IPS-18c (cell line): ENCODE results near the gene DDIT4.
"Not testable (repeated sequence)": the region's sequence is repeated elsewhere in the genome, so short reads cannot be mapped to it uniquely, and the experiment has no call there.

ENCODE experiments used
- H3K4me3 ChIP-seq: 2 replicates; pipeline ENCODE4 v1.7.0; 2013; ENCODE audit warnings: low read depth, mild to moderate bottlenecking, low read length, moderate library complexity; ENCODE audit not compliant: insufficient read depth
- H3K9me3 ChIP-seq: one replicate; pipeline ENCODE4 v1.6.1; 2013; ENCODE audit warnings: mild to moderate bottlenecking, low read length, moderate library complexity; ENCODE audit not compliant: control insufficient read depth, insufficient read depth

The DDIT4 gene

DNA sequence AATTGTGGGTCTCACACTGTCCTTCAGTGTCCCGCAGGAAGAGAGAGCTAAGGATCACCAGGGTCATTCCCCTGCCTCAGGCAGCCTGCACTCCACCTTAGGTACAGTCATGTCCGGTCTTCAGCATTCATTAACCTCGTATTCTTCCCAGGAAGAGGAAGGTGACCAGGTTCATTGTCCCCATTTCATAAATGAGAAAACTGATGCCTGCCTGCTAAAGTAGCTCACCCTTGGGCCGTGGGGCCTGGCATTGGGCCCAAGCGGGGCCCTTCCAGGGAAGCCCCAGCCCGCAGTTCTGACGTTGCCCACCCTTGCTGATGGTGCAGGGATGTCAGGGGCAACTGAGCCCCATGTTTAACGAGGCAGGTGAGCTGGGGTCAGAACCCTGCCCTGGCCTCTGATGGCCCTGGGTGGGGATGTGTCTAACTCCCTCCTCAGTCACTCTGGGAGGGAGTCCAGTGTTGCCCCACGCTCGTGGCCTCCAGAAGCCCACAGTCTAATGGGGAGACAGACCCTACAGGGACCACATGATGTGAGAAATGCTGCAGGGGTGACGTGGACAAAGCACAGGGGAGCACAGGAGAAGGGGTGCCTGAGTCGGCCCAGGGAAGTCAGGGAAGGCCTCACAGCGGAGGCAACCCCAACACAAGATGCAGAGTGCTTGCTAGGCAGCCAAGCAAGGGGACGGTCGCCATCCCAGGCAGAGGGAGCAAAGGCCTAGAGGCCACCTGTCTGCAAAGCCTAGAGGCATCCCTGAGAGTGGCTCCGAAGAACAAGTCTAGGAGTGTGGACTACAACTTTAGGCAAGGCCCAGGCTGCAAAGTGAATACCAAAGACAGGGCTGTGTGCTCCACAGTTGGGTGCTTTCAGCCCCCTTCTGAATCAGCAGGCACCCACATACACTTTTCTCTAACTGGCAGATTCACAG is 25.1 kb downstream of the DDIT4 start:
- Histone ChIP-seq H3K9me3 (no peaks in the 10 kb centered on the region), H3K4me3 (no peak overlapping the region)

DNA sequence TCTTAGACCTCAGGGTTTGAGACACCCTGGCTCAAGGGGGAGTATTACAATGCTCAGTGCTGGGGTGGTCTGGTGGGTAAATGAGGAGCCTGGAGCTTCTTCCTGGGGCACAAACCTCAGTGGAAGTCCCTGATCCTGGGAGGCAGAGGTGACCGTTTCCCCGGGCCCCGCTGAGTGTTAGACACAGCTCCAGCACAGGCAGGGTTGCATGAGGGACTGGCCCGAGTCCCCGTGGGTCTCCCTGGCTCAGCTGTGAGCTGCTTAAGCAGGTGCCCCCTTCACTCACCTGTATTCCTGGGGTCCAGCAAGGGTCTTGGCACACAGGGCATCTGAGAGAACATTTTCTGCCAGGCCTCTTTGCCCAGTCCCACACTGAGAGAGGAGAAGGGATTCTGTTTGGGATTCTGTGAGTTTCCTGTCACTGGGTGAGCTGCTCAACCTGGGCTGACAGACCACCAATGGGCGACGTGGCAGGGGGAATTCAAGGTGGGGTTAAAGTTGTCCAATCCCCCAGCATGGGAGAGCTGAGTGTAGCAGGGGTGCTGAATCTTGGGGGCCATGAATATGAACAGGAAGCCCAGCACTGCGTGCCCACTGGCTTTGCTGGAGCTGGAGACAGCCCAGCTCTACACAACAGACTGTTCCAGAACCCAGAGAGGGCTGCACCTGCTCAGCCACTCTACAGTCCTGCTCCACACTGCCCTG is 29.9 kb downstream of the DDIT4 start:
- Histone ChIP-seq H3K4me3 (no peak overlapping the region), H3K9me3 (no peaks in the 10 kb centered on the region)

- Histone ChIP-seq H3K9me3 (no peaks in the 10 kb centered on the region), H3K4me3 (no peak overlapping the region)
Measured at GRCh38 chr10:72306215-72306760, 32.6 kb downstream of the DDIT4 start.

- H3K9me3 ChIP-seq, H3K4me3 ChIP-seq: not testable (repeated sequence)
Measured at GRCh38 chr10:72307711-72308110, 34.0 kb downstream of the DDIT4 start.

GRCh38 chr10:72308320-72308987 is 34.7 kb downstream of the DDIT4 start:
- no peaks in the 10 kb centered on the region for H3K9me3 ChIP-seq
- H3K4me3 ChIP-seq = no peak overlapping the region

DNA sequence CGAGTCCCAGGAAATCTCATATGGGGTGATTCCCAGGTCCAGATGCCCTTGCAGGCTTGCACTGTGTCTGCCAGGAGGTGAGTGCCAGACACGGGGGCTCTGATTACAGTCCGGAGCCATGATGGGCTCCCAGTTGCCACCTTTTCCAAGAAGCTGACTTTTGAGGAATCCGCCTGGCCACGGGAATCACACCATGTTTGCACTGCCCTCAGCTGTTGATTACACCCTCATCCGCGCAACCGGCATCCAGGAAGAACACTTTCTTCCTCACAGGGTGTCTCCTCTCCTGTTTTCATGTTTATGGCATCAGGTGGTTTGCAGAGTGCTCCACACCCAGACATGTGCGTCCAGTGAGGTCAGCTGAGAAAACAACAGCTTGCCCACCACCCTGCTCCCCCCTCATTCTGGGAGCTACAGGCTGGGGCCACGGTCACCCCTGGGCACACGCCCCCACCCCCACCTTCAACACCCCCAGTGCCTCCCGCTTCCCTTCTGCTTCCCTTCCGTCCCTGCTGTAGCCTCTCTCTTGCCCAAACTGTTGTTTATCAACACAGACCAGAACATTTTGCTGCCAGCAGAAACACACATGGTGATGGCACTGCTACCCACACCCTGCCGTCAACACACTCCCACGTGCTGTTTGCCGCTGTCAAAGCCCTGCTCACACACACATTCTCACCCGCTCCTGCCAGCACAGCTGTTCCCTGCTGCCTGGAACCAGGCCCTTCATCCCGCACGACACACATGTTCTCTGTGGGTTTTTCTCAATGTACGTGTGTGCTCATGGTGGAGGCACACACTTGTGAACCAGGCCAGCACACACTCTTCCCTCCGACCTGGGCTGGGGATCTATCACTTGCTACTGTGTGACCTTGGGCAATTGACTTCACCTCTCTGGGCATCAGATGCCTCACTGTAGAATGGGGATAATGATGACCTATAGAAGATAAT is 35.8 kb downstream of the DDIT4 start:
- H3K9me3 ChIP-seq = no peaks in the 10 kb centered on the region
- H3K4me3 ChIP-seq = no peak overlapping the region

GRCh38 chr10:72310241-72310633 is 36.5 kb downstream of the DDIT4 start:
- Histone ChIP-seq H3K9me3 (no peaks in the 10 kb centered on the region), H3K4me3 (no peak overlapping the region)

DNA sequence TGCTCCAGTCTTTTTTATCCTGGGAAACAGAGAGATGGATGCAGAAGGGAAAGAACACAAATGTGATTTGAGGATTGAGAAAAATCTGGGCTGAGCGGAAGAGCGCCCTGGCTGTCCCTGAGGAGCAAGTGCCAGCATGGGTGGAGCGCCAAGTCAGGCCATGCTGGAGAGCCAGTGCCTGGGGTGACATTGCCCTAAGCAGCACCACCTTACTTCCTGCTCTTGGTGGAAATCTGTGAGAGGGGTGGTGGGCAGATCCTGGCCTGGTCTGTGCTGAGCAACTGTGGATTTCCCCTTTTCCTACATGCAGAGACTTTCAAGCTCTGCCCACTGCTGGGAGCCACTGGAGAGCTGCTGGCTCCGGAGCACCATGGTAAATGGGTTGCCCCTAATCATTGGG is 36.9 kb downstream of the DDIT4 start:
- no peaks in the 10 kb centered on the region for H3K9me3 ChIP-seq
- no peak overlapping the region for H3K4me3 ChIP-seq

GRCh38 chr10:72311667-72312066 is 37.9 kb downstream of the DDIT4 start:
- Histone ChIP-seq H3K9me3 (no peaks in the 10 kb centered on the region), H3K4me3 (no peak overlapping the region)

GRCh38 chr10:72312865-72313391 is 39.2 kb downstream of the DDIT4 start:
- H3K9me3 ChIP-seq = no peaks in the 10 kb centered on the region
- no peak overlapping the region for H3K4me3 ChIP-seq

DNA sequence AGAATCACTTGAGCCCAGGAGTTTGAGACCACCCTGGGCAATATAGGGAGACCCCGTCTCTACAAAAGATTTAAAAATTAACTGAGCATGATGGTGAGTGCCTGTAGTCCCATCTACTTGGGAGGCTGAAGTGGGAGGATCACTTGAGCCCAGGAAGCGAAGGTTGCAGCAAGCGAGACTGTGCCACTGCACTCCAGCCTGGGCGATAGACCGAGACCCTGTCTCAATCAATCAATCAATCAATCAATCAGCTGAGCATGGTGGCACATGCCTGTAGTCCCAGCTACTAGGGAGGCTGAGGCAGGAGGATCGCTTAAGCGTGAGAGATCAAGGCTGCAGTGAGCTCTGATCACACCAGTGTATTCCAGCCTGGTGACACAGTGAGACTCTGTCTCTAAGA is 40.5 kb downstream of the DDIT4 start:
- Histone ChIP-seq H3K9me3 (no peaks in the 10 kb centered on the region), H3K4me3 (no peak overlapping the region)

DNA sequence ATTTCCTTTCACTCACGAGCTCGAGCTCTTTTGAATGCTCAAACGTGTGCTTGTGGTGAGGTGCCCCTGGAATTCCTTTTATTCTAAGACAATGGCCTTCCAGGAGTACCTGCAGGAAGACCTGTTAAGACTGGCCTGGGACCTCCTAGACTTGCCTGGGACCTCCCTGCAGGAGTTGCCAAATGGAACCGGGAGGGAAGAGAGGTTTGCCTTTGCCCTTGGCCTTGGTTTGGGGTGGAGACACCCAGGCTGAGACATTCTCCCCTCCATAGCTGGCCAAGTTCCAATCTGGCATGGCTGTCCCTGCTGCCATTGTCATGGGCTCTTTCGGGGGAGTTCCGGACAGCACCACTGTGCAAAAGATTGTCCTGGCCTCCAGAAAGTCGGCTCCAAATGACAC is 41.3 kb downstream of the DDIT4 start:
- no peak overlapping the region; the same call in 1 of the 2 replicates for H3K4me3 ChIP-seq
- H3K9me3 ChIP-seq = no peaks in the 10 kb centered on the region

GRCh38 chr10:72315611-72316385 is 42.1 kb downstream of the DDIT4 start:
- H3K4me3 ChIP-seq = no peak overlapping the region
- no peaks in the 10 kb centered on the region for H3K9me3 ChIP-seq

- H3K9me3 ChIP-seq = no peaks in the 10 kb centered on the region
Measured at GRCh38 chr10:72316386-72316700, 42.6 kb downstream of the DDIT4 start.

DNA sequence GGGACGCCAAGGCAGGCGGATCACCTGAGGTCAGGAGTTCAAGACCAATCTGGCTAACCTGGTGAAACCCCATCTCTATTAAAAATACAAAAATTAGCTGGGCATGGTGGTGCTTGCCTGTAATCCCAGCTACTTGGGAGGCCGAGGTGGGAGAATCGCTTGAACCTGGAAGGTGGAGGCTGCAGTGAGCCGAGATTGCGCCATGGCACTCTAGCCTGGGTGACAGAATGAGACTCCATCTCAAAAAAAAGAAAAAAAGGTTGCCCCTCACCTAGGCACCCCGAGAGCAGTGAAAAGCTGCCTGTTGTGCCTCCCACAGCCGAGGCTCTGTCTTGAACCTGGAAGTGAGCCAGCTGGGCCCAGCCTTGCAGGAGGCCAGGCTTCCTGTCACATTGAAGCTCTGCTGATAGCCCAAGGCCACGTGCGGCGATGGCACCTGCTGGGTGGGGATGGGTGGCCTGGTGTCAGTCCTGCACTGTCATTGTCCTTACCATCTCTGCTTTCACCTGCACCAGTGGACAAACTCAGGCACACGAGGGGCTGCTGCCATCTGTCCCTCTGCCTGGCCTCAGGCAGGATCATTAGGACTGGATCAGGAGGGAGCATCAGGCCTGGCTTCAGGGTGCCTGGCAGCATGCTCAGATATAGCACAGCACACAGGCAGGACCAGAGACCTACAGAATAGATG is 43.2 kb downstream of the DDIT4 start:
- Histone ChIP-seq H3K9me3 (no peaks in the 10 kb centered on the region), H3K4me3 (no peak overlapping the region)

More at GRCh38 chr10:72316386-72316700, 42.6 kb downstream of the DDIT4 start:
- H3K4me3 ChIP-seq = no peak overlapping the region
